K562 (cell line): ENCODE results near the gene ZEB2. TPM values are rescaled to one million over a fixed set of nuclear protein-coding genes. Genes with fewer than 3 reads are reported as not detected.

Experiments
- HDAC3 ChIP-seq: fragments of 450-650 bp; IDR thresholded peaks from 2 replicates; pipeline ENCODE4 v1.6.1; 2018; ENCODE audit warnings: borderline replicate concordance, mild to moderate bottlenecking, moderate library complexity; ENCODE audit not compliant: partially characterized antibody
- MYNN ChIP-seq, 2 experiments: sonication (generic); formaldehyde crosslinking in 1 of 2; IDR thresholded peaks; 2 replicates each; pipeline versions ENCODE4 v1.5.0 to v1.6.1; 2016 to 2020; ENCODE audit warnings: antibody characterized with exemption in 1 of 2, missing genetic modification reagents in 1 of 2
- NFE2L1 ChIP-seq: fragments of 450-650 bp; IDR thresholded peaks from 2 replicates; pipeline ENCODE4 v1.6.1; 2016; ENCODE audit warnings: missing genetic modification characterization, low read depth, mild to moderate bottlenecking, missing compliant biosample characterization, moderate library complexity, borderline replicate concordance
- RBM39 ChIP-seq: fragments of 200-400 bp; formaldehyde crosslinking; optimal IDR thresholded peaks from 2 replicates; pipeline ENCODE3; 2018; ENCODE audit warnings: low read depth, low read length
- SP1 ChIP-seq: sonication (generic); formaldehyde crosslinking; IDR thresholded peaks from 2 replicates; pipeline ENCODE4 v1.8.1; 2022; ENCODE audit warnings: mild to moderate bottlenecking, missing genetic modification reagents
- TAF9B ChIP-seq: fragments of 450-650 bp; IDR thresholded peaks from 2 replicates; pipeline ENCODE4 v1.6.1; 2018; ENCODE audit warnings: mild to moderate bottlenecking; ENCODE audit not compliant: partially characterized antibody
- polyA plus RNA-seq, 8 experiments: library from polyadenylated mRNA; depleted of rRNA in 4 of 8; stranded (reverse) in 5 of 8; unstranded in 3 of 8; fragments of >200 nt; fragmentation: Nextera tagmentation in 2 of 8; fragmentation: Illumina TruSeq in 1 of 8; extraction: Ambion mirVana in 2 of 8; extraction: Trizol in 1 of 8; gene quantifications; 2 replicates each; pipeline versions ENCODE4 v1.2.1 to v1.2.3, GENCODE V29; 2011 to 2014; ENCODE audit warnings: inconsistent platforms in 1 of 8, missing spikeins in 1 of 8
- total RNA-seq, 7 experiments: library from RNA; depleted of rRNA in 6 of 7; stranded (reverse); fragments of >200 nt in 6 of 7; fragmentation: Illumina TruSeq in 2 of 7; extraction: Trizol in 2 of 7; gene quantifications; 2 replicates each; pipeline versions ENCODE4 v1.2.1 to v1.2.3, GENCODE V29; 2011 to 2021; ENCODE audit warnings: low replicate concordance in 1 of 7
- TF ChIP-seq, protein P1 (sequence below): sonication (generic); formaldehyde crosslinking; IDR thresholded peaks from 2 replicates; pipeline ENCODE4 v1.4.0; 2020; ENCODE audit warnings: mild to moderate bottlenecking, missing genetic modification reagents
- TF ChIP-seq, protein P2 (sequence below): fragments of 450-650 bp; IDR thresholded peaks from 2 replicates; pipeline ENCODE4 v1.7.1; 2018; ENCODE audit warnings: mild to moderate bottlenecking, low read depth; ENCODE audit not compliant: partially characterized antibody
- TF ChIP-seq, protein P3 (sequence below): fragments of 250-450 bp; sonication (Bioruptor Pico); IDR thresholded peaks from 2 replicates; pipeline ENCODE4 v1.4.0; 2020; ENCODE audit warnings: mild to moderate bottlenecking
- TF ChIP-seq, protein P4 (sequence below): fragments of 450-650 bp; formaldehyde crosslinking; IDR thresholded peaks from 2 replicates; pipeline ENCODE4 v1.4.0; 2020; ENCODE audit warnings: mild to moderate bottlenecking, moderate library complexity
- TF ChIP-seq, protein P5 (sequence below): fragments of 450-650 bp; formaldehyde crosslinking; conservative IDR thresholded peaks from 2 replicates; pipeline ENCODE4 v1.4.0; 2022; ENCODE audit warnings: mild to moderate bottlenecking, missing genetic modification characterization

Gene ZEB2
- total and polyA plus RNA-seq, 9 of the 15 experiments (the other 6 are each of a cell fraction or from before 2014, with no cell fraction given): 15.1 to 113 (median 72.3) TPM

DNA sequence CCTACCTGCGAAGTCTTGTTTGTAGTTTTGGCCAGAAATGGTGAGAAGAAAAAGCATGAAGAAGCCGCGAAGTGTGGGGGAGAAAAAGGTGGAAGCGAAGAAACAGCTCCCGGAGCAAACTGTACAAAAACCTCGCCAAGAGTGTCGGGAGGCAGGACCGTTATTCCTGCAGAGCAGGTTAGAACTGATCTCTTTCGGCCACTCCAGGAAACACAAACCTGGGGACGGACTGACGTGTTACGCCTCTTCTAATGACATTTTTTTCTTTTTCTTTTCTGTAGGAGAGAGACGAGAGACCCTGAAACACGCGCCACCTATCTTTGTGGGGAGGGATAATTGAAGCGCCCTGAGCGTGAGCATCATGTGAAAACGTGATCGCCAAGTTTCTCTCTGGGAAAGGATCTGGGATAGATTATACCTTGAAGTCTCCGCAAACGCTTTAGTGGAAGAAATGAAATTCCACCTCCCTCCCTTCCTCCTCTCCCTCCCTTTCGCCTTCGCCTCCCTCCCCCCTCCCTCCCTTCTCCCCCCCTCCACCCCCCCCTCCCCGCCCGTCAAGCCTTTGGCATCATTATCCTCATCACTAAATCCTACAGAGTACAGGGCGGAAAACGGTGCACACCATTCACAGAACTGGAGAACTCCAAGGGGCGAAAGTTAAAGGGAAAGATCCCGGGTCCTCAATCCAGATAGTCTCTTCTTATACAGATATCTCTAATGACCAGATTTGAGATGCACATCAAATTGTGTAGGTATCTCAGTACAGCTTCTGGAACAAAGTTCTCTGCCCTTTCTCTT is at the start of gene ZEB2 (continued):
- TF ChIP-seq, protein P1, sequence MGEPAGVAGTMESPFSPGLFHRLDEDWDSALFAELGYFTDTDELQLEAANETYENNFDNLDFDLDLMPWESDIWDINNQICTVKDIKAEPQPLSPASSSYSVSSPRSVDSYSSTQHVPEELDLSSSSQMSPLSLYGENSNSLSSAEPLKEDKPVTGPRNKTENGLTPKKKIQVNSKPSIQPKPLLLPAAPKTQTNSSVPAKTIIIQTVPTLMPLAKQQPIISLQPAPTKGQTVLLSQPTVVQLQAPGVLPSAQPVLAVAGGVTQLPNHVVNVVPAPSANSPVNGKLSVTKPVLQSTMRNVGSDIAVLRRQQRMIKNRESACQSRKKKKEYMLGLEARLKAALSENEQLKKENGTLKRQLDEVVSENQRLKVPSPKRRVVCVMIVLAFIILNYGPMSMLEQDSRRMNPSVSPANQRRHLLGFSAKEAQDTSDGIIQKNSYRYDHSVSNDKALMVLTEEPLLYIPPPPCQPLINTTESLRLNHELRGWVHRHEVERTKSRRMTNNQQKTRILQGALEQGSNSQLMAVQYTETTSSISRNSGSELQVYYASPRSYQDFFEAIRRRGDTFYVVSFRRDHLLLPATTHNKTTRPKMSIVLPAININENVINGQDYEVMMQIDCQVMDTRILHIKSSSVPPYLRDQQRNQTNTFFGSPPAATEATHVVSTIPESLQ (CRISPR knock-in tag): peak; percentile 66; the same call in 1 of the 2 replicates
- TF ChIP-seq TAF9B (peak; percentile 95), MYNN (IDR thresholded peaks at IDR 0.05) (no peak), MYNN (CRISPR knock-in tag; IDR thresholded peaks at IDR 0.05) (no peak), HDAC3 (peak; percentile 45), SP1 (peak; percentile 53; the same call in 1 of the 2 replicates), NFE2L1 (tag) (no peak), RBM39 (peak; percentile 95)
- TF ChIP-seq, protein P2, sequence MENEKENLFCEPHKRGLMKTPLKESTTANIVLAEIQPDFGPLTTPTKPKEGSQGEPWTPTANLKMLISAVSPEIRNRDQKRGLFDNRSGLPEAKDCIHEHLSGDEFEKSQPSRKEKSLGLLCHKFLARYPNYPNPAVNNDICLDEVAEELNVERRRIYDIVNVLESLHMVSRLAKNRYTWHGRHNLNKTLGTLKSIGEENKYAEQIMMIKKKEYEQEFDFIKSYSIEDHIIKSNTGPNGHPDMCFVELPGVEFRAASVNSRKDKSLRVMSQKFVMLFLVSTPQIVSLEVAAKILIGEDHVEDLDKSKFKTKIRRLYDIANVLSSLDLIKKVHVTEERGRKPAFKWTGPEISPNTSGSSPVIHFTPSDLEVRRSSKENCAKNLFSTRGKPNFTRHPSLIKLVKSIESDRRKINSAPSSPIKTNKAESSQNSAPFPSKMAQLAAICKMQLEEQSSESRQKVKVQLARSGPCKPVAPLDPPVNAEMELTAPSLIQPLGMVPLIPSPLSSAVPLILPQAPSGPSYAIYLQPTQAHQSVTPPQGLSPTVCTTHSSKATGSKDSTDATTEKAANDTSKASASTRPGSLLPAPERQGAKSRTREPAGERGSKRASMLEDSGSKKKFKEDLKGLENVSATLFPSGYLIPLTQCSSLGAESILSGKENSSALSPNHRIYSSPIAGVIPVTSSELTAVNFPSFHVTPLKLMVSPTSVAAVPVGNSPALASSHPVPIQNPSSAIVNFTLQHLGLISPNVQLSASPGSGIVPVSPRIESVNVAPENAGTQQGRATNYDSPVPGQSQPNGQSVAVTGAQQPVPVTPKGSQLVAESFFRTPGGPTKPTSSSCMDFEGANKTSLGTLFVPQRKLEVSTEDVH: peak; percentile 35
- TF ChIP-seq, protein P3, sequence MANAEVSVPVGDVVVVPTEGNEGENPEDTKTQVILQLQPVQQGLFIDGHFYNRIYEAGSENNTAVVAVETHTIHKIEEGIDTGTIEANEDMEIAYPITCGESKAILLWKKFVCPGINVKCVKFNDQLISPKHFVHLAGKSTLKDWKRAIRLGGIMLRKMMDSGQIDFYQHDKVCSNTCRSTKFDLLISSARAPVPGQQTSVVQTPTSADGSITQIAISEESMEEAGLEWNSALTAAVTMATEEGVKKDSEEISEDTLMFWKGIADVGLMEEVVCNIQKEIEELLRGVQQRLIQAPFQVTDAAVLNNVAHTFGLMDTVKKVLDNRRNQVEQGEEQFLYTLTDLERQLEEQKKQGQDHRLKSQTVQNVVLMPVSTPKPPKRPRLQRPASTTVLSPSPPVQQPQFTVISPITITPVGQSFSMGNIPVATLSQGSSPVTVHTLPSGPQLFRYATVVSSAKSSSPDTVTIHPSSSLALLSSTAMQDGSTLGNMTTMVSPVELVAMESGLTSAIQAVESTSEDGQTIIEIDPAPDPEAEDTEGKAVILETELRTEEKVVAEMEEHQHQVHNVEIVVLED (CRISPR knock-in tag): peak; percentile 45; the same call in 1 of the 2 replicates
- TF ChIP-seq, protein P4, sequence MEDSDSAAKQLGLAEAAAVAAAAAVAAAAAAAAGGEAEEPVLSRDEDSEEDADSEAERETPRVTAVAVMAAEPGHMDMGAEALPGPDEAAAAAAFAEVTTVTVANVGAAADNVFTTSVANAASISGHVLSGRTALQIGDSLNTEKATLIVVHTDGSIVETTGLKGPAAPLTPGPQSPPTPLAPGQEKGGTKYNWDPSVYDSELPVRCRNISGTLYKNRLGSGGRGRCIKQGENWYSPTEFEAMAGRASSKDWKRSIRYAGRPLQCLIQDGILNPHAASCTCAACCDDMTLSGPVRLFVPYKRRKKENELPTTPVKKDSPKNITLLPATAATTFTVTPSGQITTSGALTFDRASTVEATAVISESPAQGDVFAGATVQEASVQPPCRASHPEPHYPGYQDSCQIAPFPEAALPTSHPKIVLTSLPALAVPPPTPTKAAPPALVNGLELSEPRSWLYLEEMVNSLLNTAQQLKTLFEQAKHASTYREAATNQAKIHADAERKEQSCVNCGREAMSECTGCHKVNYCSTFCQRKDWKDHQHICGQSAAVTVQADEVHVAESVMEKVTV (CRISPR knock-in tag): no peak
- TF ChIP-seq, protein P5, sequence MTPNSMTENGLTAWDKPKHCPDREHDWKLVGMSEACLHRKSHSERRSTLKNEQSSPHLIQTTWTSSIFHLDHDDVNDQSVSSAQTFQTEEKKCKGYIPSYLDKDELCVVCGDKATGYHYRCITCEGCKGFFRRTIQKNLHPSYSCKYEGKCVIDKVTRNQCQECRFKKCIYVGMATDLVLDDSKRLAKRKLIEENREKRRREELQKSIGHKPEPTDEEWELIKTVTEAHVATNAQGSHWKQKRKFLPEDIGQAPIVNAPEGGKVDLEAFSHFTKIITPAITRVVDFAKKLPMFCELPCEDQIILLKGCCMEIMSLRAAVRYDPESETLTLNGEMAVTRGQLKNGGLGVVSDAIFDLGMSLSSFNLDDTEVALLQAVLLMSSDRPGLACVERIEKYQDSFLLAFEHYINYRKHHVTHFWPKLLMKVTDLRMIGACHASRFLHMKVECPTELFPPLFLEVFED (CRISPR knock-in tag): 0 out of 2 replicates have a peak, but pooled peaks have one; percentile 36
